Measurements from ENCODE around the gene LHFPL4. TPM values are rescaled to one million over a fixed set of nuclear protein-coding genes. Genes with fewer than 3 reads are reported as not detected.

The LHFPL4 gene
- total and polyA plus RNA-seq, 2 of the 8 experiments (the other 6 are each of a cell fraction or from before 2014, with no cell fraction given), result 5.0 to 16.9 TPM

DNA sequence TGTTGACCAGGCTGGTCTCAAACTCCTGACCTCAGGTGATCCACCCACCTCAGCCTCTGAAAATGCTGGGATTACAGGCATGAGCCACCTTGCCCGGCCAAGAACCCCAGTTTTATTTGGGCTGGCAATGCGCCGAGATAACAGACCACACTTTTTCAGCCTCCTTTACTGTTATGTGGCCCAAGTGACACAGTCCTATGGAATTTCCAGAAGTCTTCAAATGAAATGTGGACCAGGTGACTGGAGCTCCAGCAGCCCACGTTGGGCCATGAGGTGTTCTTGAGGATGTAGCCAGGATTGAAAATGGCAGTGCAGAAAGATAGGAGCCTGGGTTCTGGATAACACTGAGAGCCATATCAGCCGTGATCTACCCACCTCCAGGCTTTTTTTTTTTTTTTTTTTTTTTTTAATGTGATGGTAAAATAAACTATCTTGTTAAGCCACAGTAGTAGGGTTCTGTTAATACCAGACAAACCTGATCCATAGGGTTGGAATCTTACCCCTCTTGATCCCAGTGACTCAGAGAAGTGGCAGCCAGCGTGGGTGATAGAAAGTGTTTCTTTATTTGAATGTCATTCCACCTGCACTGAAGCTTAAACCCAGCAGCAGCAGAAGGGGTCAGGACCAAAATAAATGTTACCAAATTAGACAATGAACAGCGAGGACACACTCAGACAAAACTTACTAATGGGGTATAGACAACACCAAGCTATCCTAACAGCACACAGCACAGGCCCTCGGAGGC is 55.6 kb downstream of the LHFPL4 start (continued):
- TF ChIP-seq RXRA (IDR thresholded peaks at IDR 0.05; ENCODE audit: insufficient read depth, low read depth, low read length) (no peak), POLR2A (IDR thresholded peaks at IDR 0.05; ENCODE audit: control extremely low read depth in 1 of 2, low read depth in 2 of 2, low read length in 2 of 2) (no peak), JUN (IDR thresholded peaks at IDR 0.05; ENCODE audit: low read depth, low read length) (no peak), GABPA (IDR thresholded peaks at IDR 0.05; ENCODE audit: borderline replicate concordance, insufficient read depth, low read length) (no peak), SP4 (IDR thresholded peaks at IDR 0.05; ENCODE audit: low read length) (no peak), SUZ12 (IDR thresholded peaks at IDR 0.05; ENCODE audit: low read length) (no peak), CHD2 (IDR thresholded peaks at IDR 0.05; ENCODE audit: low read length) (no peak), CTBP2 (IDR thresholded peaks at IDR 0.05; ENCODE audit: borderline replicate concordance, insufficient read depth, insufficient read length, low read length) (no peak), SP2 (IDR thresholded peaks at IDR 0.05; ENCODE audit: low read length) (no peak)

Measured in H1 (cell line).